Stomach (tissue), 9 donors: ENCODE data around the gene CYFIP1. TPM values are rescaled to one million over a fixed set of nuclear protein-coding genes. Genes with fewer than 3 reads are reported as not detected.
A peak's percentile ranks its signal among the peaks of the same experiment; 100 is the strongest.

Source experiments
- DNase-seq, 2 donors: peaks; one replicate each; pipeline versions ENCODE4 v3.0.0 to v3.0.0-alpha.2; 2013 to 2019
- H3K27ac ChIP-seq, 5 donors: fragments of 200-600 bp in 4 of 5; sonication (generic) in 4 of 5; one replicate each; pipeline ENCODE4 v1.5.1; 2013 to 2019; ENCODE audit warnings: mild to moderate bottlenecking in 1 of 5, moderate library complexity in 1 of 5
- H3K27me3 ChIP-seq, 3 donors: fragments of 200-600 bp; sonication (generic); one replicate each; pipeline ENCODE4 v1.5.1; 2017 to 2019; ENCODE audit warnings: mixed run types in 1 of 3
- H3K36me3 ChIP-seq, 4 donors: fragments of 200-600 bp; sonication (generic); 1 replicate in 3 of 4; 2 replicates in 1 of 4; pipeline ENCODE4 v1.5.1; 2016 to 2019
- H3K4me1 ChIP-seq, 4 donors: fragments of 200-600 bp; sonication (generic); one replicate each; pipeline ENCODE4 v1.5.1; 2016 to 2019
- H3K4me3 ChIP-seq, 4 donors: fragments of 200-600 bp; sonication (generic) in 3 of 4; one replicate each; pipeline ENCODE4 v1.5.1; 2016 to 2019; ENCODE audit warnings: mild to moderate bottlenecking in 1 of 4
- H3K9me3 ChIP-seq, 4 donors: fragments of 200-600 bp; sonication (generic); one replicate each; pipeline ENCODE4 v1.5.1; 2016 to 2019
- EP300 ChIP-seq: sonication (generic); formaldehyde crosslinking; IDR thresholded peaks from one replicate; pipeline ENCODE4 v1.6.1; 2017; ENCODE audit warnings: antibody characterized with exemption
- POLR2A ChIP-seq, 4 donors: fragments of 450-650 bp; IDR thresholded peaks; one replicate each; pipeline ENCODE4 v1.6.1; 2016; ENCODE audit warnings: antibody characterized with exemption in 4 of 4, control low read depth in 2 of 4, mild to moderate bottlenecking in 1 of 4, moderate library complexity in 1 of 4
- POLR2AphosphoS5 ChIP-seq, 3 donors: sonication (generic); formaldehyde crosslinking; IDR thresholded peaks; one replicate each; pipeline ENCODE4 v1.6.1; 2016; ENCODE audit warnings: antibody characterized with exemption in 3 of 3
- WGBS, 5 donors: extraction: QIAGEN DNeasy Blood & Tissue Kit in 3 of 5; methylation state at CpG; one replicate each; pipeline versions ENCODE4 v1.1.5 to v1.1.7; 2013 to 2018; 5-methylcytosine and 5-hydroxymethylcytosine counted together
- intact Hi-C: fragments of 100-400 bp; cut with DNase I; formaldehyde crosslinking; loops from one replicate; pipeline ENCODE4 v1.15.1; 2023; ENCODE audit warnings: low total_unique reads
- polyA plus RNA-seq, 3 donors: library from polyadenylated mRNA; stranded (reverse); fragments of 200-250 nt; gene quantifications; one replicate each; pipeline ENCODE4 v1.2.3, GENCODE V29; 2013
- total RNA-seq, 5 donors: library from RNA; depleted of rRNA; stranded (reverse); fragments of >200 nt; gene quantifications; one replicate each; pipeline versions ENCODE4 v1.1.0 to v1.2.3, GENCODE V29; 2014 to 2016
- TF ChIP-seq, protein P1 (sequence below), 7 experiments: fragments of 450-650 bp in 4 of 7; fragments of 200-600 bp in 3 of 7; sonication (generic) in 3 of 7; IDR thresholded peaks; one replicate each; pipeline ENCODE4 v1.5.1; 2016 to 2019; ENCODE audit warnings: antibody characterized with exemption in 7 of 7, control low read depth in 2 of 7, mild to moderate bottlenecking in 1 of 7
- donor health status: healthy with polysubstance abuse.
- donor health status: Bipolar disorder and iron deficiency.
- donor health status: healthy.

Gene CYFIP1
- total and polyA plus RNA-seq, 8 donors: 21.8 to 214 (median 61.6) TPM

DNA sequence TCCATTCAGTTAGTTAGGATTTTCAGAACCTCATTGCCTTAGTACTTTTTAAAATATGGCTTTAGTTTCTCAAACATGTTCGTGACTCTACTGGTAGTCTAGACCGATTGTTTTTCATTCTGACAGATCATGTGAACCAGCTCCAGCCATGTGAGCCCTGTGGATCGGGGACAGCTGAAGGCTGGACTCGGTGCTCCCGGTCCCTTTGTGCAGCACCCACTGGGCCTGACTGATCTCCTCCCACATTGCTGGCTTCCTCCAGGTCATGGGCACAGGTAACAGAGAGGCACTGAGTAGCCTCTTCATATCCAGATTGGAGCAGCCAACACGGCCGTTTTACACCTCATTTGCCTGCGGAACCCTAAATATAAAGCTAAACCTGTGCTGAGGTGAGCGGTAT is 111.2 kb downstream of the CYFIP1 start:
- Histone ChIP-seq H3K4me3 (no peak overlapping the region), H3K27me3 (no peaks in the 10 kb centered on the region), H3K27ac (peak overlapping the region in 1 of 5 donors; percentile 1), H3K9me3 (no peaks in the 10 kb centered on the region), H3K4me1 (peaks cover 0 to 4% (median 0%) of the 10 kb centered on the region in 4 donors), H3K36me3 (peaks cover 67 to 100% (median 99%) of the 10 kb centered on the region in 4 donors)
- intact Hi-C loops: no loop called here
- TF ChIP-seq POLR2A (IDR thresholded peaks at IDR 0.05) (no peak), EP300 (no peak)
- TF ChIP-seq, protein P1, sequence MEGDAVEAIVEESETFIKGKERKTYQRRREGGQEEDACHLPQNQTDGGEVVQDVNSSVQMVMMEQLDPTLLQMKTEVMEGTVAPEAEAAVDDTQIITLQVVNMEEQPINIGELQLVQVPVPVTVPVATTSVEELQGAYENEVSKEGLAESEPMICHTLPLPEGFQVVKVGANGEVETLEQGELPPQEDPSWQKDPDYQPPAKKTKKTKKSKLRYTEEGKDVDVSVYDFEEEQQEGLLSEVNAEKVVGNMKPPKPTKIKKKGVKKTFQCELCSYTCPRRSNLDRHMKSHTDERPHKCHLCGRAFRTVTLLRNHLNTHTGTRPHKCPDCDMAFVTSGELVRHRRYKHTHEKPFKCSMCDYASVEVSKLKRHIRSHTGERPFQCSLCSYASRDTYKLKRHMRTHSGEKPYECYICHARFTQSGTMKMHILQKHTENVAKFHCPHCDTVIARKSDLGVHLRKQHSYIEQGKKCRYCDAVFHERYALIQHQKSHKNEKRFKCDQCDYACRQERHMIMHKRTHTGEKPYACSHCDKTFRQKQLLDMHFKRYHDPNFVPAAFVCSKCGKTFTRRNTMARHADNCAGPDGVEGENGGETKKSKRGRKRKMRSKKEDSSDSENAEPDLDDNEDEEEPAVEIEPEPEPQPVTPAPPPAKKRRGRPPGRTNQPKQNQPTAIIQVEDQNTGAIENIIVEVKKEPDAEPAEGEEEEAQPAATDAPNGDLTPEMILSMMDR (IDR thresholded peaks at IDR 0.05): no peak
- no peak for DNase-seq
- WGBS, 5 donors: 76 to 95% (median 91%) methylated on average over 9 of the region's 9 CpGs

DNA sequence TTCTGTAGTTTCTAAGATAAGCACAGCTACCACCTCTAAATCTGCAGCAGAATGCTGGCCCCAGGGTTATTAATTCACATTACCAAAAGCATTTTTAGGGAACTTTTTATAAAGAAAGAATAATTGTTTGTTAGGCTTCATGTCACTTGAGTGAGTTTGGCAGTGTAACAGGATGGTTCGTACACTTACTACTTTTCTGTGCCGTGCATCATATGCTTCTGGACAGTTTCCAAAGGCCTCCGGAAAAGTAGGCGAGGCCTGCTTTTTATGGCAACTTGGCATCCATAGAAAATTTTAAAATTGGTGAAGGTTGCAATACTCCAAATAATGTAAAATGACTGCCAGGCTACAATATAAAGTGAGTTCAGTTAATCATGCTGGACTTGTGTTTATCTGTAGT is 111.7 kb downstream of the CYFIP1 start:
- no peak overlapping the region for H3K27ac ChIP-seq
- peaks cover 0 to 4% (median 0%) of the 10 kb centered on the region in 4 donors for H3K4me1 ChIP-seq
- intact Hi-C loops: no loop called here
- 53 to 75% (median 67%) methylated on average over 4 of the region's 4 CpGs for WGBS, 5 donors
- TF ChIP-seq POLR2AphosphoS5 (IDR thresholded peaks at IDR 0.05) (no peak), POLR2A (IDR thresholded peaks at IDR 0.05) (no peak), EP300 (no peak)
- TF ChIP-seq, protein P1 (IDR thresholded peaks at IDR 0.05): no peak
- H3K4me3 ChIP-seq: no peak overlapping the region
- no peaks in the 10 kb centered on the region for H3K9me3 ChIP-seq
- no peak for DNase-seq
- peaks cover 63 to 100% (median 99%) of the 10 kb centered on the region in 4 donors for H3K36me3 ChIP-seq
- no peaks in the 10 kb centered on the region for H3K27me3 ChIP-seq

DNA sequence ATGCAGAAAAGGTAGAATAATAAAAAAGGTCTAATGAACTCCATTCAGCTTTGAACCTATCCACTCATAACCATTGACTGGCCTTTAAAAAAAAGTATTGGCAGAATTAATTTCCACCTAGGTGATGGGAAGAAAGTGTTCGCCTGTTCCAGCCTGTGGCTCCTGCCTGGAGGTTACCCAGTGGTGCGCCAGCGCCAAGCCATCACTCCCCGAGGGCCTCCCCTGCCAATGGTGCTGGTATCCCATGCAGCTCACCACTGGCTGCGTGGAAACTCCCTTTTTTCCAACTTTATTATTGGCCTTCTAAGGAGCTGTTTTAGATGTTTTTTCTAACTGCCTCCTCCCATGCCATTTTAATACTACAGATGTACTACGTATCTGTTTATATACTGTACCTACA is 112.3 kb downstream of the CYFIP1 start:
- WGBS, 5 donors: 88 to 95% (median 90%) methylated on average over 6 of the region's 6 CpGs
- H3K27ac ChIP-seq: no peak overlapping the region
- intact Hi-C loops: no loop called here
- no peaks in the 10 kb centered on the region for H3K9me3 ChIP-seq
- H3K4me1 ChIP-seq: peaks cover 0 to 4% (median 0%) of the 10 kb centered on the region in 4 donors
- DNase-seq: no peak
- H3K36me3 ChIP-seq: peaks cover 61 to 100% (median 99%) of the 10 kb centered on the region in 4 donors
- no peak for TF ChIP-seq POLR2A (IDR thresholded peaks at IDR 0.05)
- no peak for TF ChIP-seq EP300
- TF ChIP-seq, protein P1 (IDR thresholded peaks at IDR 0.05): no peak
- no peak for TF ChIP-seq POLR2AphosphoS5 (IDR thresholded peaks at IDR 0.05)
- no peak overlapping the region for H3K4me3 ChIP-seq
- H3K27me3 ChIP-seq: no peaks in the 10 kb centered on the region

DNA sequence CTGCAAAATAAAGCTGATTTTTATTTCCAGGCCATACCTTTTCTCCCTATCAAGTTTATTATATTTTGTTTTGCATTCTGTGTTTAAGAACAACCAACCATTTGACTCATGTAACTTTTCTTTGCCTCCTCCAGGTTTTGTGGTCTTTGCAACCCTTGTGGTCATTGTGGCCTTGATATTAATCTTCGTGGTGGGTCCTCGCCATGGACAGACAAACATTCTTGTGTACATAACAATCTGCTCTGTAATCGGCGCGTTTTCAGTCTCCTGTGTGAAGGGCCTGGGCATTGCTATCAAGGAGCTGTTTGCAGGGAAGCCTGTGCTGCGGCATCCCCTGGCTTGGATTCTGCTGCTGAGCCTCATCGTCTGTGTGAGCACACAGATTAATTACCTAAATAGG is 114.1 kb downstream of the CYFIP1 start:
- Histone ChIP-seq H3K27me3 (no peaks in the 10 kb centered on the region), H3K9me3 (no peaks in the 10 kb centered on the region), H3K4me1 (peaks cover 0 to 4% (median 0%) of the 10 kb centered on the region in 4 donors), H3K27ac (no peak overlapping the region), H3K4me3 (no peak overlapping the region), H3K36me3 (peaks cover 45 to 100% (median 95%) of the 10 kb centered on the region in 4 donors)
- WGBS, 5 donors: 51 to 74% (median 65%) methylated on average over 7 of the region's 7 CpGs
- TF ChIP-seq, protein P1 (IDR thresholded peaks at IDR 0.05): no peak
- no peak for TF ChIP-seq POLR2A (IDR thresholded peaks at IDR 0.05)
- no peak for TF ChIP-seq POLR2AphosphoS5 (IDR thresholded peaks at IDR 0.05)
- no peak for TF ChIP-seq EP300
- DNase-seq: no peak
- intact Hi-C loops: no loop called here
